HAP-1 (cell line): ENCODE measurements around the gene COL6A1.
"Not testable (repeated sequence)": the region's sequence is repeated elsewhere in the genome, so short reads cannot be mapped to it uniquely, and the experiment has no call there.

Source experiments
- DNase-seq, 2 experiments: peaks; one replicate each; pipeline ENCODE4 v3.0.0-alpha.2; 2016 to 2020; ENCODE audit warnings: low spot score in 2 of 2
- H3K27me3 ChIP-seq: fragments of 250-450 bp; sonication (Bioruptor Pico); 2 replicates; pipeline ENCODE4 v1.5.1; 2020; ENCODE audit warnings: low read depth, mild to moderate bottlenecking, moderate library complexity
- H3K36me3 ChIP-seq: fragments of 250-450 bp; sonication (Bioruptor Pico); replicated peaks from 2 replicates; pipeline ENCODE4 v1.5.1; 2020; ENCODE audit warnings: mild to moderate bottlenecking
- H3K4me1 ChIP-seq: fragments of 250-450 bp; sonication (Bioruptor Pico); 2 replicates; pipeline ENCODE4 v1.5.1; 2020; ENCODE audit warnings: mild to moderate bottlenecking
- H3K4me3 ChIP-seq: fragments of 250-450 bp; sonication (Bioruptor Pico); 2 replicates; pipeline ENCODE4 v1.5.1; 2020; ENCODE audit warnings: mild to moderate bottlenecking, moderate library complexity
- H3K9me3 ChIP-seq: fragments of 250-450 bp; sonication (Bioruptor Pico); 2 replicates; pipeline ENCODE4 v1.5.1; 2020; ENCODE audit warnings: mild to moderate bottlenecking, moderate library complexity
- in situ Hi-C: fragments of 300-500 bp; cut with MboI; formaldehyde crosslinking; loops from 3 replicates; pipeline ENCODE4 v1.14.3; 2020; ENCODE audit warnings: low sequenced_read_pairs, inconsistent platforms, mixed read lengths

The COL6A1 gene

DNA sequence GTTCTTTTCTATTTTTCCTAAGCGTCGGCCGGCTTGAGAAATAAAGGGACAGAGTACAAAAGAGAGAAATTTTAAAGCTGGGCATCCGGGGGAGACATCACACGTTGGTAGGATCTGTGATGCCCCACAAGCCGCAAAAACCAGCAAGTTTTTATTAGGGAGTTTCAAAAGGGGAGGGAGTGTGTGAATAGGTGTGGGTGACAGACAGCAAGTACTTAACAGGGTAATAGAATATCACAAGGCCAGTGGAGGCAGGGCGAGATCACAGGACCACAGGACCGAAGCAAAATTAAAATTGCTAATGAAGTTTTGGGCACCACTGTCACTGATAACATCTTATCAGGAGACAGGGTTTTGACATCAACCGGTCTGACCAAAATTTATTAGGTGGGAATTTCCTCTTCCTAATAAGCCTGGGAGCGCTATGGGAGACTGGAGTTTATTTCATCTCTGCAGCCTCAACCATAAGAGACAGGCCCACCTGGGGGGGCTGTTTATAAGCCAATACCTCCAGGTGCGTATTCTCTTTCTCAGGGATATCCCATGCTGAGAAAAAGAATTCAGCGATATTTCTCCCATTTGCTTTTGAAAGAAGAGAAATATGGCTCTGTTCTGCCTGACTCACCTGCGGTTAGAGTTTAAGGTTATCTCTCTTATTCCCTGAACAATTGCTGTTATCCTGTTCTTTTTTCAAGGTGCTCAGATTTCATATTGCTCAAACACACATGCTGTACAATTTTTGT lies 5.7 kb upstream of the COL6A1 start:
- H3K9me3 ChIP-seq, in situ Hi-C loops, H3K36me3 ChIP-seq, H3K4me3 ChIP-seq, DNase-seq, H3K27me3 ChIP-seq: not testable (repeated sequence)
- peaks cover 21% of the 10 kb centered on the region for H3K4me1 ChIP-seq

DNA sequence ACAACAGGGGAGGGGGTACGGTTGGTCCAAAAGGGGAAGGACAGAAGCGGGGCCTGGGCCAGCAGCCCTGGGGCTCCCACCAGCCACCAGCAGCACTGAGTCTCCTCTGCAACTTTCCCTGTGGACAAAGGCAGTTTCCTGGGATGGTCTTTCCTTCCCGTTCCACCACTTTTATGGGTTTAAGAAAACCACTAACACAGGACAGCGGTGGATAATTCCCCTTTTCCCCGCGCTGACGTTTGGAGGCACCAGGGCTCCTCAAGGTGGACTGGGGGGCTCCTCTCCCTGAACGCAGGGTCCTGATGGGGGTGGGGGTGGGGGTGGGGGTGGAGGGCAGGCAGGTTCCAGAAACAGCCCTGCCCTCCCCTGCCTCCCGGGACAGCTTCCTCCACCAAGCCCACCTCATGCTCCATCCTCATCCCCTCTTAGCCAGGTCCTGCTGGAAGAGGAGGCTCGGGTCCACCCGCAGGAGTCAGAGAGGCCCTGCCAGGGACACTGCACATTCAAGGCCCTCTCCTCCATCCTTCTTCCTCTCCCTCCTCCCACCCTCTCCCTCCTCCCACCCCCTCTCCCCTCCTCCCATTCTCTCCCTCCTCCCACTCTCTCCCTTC lies 4.8 kb upstream of the COL6A1 start:
- in situ Hi-C loops = no loop called here
- no peak overlapping the region for H3K4me3 ChIP-seq
- no peaks in the 10 kb centered on the region for H3K9me3 ChIP-seq
- no peaks in the 10 kb centered on the region for H3K27me3 ChIP-seq
- no peaks in the 10 kb centered on the region for H3K36me3 ChIP-seq
- no peak for DNase-seq
- peaks cover 24% of the 10 kb centered on the region for H3K4me1 ChIP-seq

DNA sequence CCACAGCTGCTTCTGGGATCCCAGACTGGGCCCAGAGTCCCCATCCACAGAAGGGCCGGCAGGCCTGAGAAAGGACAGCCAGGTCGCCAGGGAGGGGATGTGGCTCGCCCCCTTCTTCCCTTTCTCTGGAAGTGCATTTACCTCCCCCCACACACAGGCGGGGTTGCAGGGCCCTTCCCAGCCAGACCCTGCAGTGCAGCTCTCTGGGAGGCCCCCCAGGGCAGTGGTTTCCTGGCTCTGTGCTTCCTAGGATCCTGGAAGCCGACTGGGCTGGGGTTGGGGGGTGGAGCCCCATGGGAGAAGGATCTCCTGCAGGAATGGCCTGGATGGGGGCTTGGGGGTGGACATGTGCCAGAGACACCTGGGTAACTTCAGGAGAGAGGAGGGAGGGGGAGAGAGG lies 4.2 kb upstream of the COL6A1 start:
- in situ Hi-C loops = no loop called here

DNA sequence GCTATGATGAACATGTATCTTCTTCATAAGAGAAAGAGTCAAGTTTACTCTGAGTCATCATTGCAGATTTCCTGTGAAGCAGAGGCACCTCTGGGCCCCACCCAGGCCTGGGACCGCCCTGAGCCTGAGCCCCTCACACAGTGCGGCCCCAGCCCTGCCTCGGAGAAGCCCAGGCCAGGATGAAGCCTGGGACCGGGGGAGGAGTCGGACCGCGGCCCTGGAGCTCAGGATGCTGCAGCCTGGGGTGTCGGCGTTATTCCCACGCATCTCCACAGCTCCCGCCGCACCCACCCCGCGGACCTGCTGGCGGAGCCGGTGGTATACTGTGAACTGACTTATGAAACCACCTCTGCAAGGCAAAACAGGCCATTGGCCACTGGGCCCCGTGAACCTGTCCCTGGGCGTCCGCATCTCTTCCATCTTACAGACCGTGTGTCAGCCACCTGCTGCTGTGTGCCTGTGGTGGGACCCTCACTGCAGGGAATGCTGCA lies 2.4 kb upstream of the COL6A1 start:
- Histone ChIP-seq H3K4me3 (no peak overlapping the region), H3K36me3 (no peaks in the 10 kb centered on the region; the same call in 1 of the 2 replicates), H3K27me3 (no peaks in the 10 kb centered on the region), H3K9me3 (no peaks in the 10 kb centered on the region), H3K4me1 (peaks cover 19% of the 10 kb centered on the region)
- in situ Hi-C loops = no loop called here
- DNase-seq = peak in 1 of 2 experiments; percentile 8

More for the DNA sequence above, 4.2 kb upstream of the COL6A1 start:
- H3K36me3 ChIP-seq = no peaks in the 10 kb centered on the region
- H3K4me3 ChIP-seq = no peak overlapping the region
- peak in 1 of 2 experiments; percentile 11 for DNase-seq
- peaks cover 24% of the 10 kb centered on the region for H3K4me1 ChIP-seq
- no peaks in the 10 kb centered on the region for H3K9me3 ChIP-seq
- no peaks in the 10 kb centered on the region for H3K27me3 ChIP-seq

DNA sequence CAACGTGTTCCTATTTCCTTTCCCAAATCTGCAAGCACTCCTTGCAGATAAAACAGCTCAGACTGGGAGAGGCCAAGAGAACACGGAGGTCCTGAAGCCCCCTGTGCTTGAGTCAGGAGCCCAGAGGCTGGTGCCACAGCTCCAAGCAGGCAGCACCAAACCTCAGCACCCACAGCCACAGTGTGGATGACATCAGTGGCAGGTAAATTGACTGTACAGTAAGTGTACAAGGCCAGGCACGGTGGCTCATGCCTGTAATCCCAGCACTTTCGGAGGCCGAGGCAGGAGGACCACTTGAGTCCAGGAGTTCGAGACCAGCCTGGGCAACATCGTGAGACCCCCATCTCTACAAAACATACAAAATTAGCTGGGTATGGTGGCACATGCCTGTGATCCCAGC lies 1.9 kb upstream of the COL6A1 start:
- Histone ChIP-seq H3K4me1 (peaks cover 15% of the 10 kb centered on the region), H3K9me3 (no peaks in the 10 kb centered on the region), H3K4me3 (no peak overlapping the region), H3K36me3 (peaks cover 4% of the 10 kb centered on the region), H3K27me3 (no peaks in the 10 kb centered on the region)
- in situ Hi-C loops = no loop called here
- no peak for DNase-seq

DNA sequence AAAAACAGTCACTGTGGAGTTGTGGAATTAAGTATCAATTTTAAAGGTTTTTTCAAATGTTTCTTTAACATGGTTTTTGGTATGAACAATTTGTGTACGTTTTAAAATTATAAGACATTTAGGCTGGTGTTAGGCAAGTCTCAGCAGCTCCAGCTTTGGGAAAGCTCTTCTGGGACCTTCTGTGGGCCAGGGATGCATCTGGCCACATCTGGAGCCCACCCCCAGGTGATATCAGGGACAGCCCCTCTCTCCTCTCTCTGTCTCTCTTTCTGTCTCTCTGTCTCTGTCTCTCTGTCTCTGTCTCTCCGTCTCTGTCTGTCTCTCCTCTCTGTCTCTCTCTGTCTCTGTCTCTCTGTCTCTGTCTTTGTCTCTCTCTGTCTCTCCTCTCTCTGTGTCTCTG lies 1.3 kb upstream of the COL6A1 start:
- in situ Hi-C loops = no loop called here
- H3K36me3 ChIP-seq = peaks cover 10% of the 10 kb centered on the region
- H3K27me3 ChIP-seq = no peaks in the 10 kb centered on the region
- peaks cover 10% of the 10 kb centered on the region for H3K4me1 ChIP-seq
- no peak overlapping the region for H3K4me3 ChIP-seq
- no peaks in the 10 kb centered on the region for H3K9me3 ChIP-seq
- DNase-seq = no peak

DNA sequence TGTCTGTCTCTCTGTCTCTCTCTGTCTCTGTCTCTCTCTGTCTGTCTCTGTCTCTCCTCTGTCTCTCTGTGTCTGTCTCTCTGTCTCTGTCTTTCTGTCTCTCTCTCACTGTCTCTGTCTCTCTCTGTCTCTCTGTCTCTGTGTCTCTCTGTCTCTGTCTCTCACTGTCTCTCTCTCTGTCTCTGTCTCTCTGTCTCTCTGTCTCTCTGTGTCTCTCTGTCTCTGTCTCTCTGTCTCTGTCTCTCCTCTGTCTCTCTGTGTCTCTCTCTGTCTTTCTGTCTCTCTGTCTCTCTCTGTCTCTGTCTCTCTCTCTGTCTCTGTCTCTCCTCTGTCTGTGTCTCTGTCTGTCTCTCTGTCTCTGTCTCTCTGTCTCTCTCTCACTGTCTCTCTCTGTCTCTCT lies 873 bp upstream of the COL6A1 start:
- Histone ChIP-seq H3K4me3 (peak overlapping the region; percentile 32), H3K36me3 (peaks cover 12% of the 10 kb centered on the region), H3K9me3 (no peaks in the 10 kb centered on the region), H3K4me1 (peaks cover 10% of the 10 kb centered on the region), H3K27me3 (no peaks in the 10 kb centered on the region)
- no peak for DNase-seq
- in situ Hi-C loops = no loop called here

DNA sequence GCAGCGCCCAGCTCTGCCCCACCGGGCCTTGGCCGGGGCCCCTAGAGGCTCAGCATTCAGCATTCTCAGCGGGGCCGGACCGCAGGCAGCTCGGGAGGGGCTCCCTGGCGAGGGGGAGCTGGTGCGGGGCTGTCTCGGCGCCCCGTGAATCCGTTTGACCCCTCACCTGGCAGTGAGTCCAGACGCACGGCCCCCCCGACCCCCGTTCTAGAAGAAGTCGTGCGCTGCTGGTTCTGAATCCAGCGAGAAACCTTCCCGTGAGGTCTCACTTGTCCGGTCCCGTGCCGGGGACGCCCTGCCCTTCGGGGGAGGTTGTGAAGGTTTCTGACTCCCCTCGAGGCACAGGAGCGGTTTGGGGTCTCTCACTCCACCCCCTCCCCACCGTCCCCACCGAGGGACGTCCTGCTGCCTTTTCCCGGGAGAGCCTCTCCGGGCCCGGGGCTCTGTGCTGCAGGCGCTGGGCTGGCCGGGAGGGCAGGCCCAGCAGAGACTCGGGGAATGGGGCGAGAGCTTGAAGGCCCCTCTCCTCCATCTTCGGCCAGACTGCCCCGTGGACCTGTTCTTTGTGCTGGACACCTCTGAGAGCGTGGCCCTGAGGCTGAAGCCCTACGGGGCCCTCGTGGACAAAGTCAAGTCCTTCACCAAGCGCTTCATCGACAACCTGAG lies 655 bp downstream of the COL6A1 start:
- Histone ChIP-seq H3K36me3 (peaks cover 18% of the 10 kb centered on the region), H3K4me3 (peak overlapping the region; percentile 81), H3K9me3 (no peaks in the 10 kb centered on the region), H3K4me1 (peaks cover 8% of the 10 kb centered on the region; the same call in 1 of the 2 replicates), H3K27me3 (no peaks in the 10 kb centered on the region)
- in situ Hi-C loops = no loop called here
- DNase-seq = peak in 1 of 2 experiments; percentile 48

DNA sequence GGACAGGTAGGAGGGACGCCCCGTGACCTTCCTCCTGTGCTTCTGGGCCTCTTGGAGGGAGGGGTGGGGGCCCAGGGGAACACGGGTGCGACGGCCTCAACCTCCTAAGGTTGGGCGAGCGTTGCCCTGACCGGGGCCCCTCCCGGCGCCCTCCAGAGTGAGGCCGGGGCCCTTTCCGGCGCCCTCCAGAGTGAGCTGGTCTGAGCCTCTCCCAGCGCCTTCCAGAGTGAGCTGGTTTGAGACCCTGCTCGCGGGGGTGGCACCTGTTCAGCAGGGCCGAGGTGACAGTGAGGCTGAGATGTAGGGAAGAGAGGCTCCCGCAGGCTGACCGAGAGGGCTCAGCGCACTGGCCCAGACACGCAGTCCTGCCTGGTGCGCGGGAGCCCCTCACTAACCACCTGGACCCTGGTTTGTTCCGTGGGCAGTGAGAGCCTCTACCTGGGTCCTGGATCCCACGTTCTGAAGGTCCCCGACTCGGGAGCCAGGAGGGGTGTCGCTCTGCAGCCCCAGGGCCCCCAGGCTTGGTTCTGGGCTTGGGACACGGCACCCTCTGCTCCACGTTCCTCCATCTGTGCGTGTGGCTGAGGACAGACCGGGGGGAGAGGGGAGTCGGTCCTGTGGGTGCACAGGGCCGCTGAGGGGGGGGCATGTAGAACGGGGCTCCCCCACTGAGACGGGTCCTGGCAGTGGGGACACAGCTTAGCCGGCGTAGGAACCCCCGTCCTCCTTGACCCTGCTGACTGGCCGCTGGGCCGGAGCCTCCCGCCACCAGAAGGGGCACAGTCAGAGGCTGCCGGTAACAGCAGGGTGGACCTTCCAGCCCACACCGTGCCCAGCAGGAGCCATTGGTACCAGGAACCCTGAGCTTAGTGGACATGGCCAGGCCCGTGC lies 1.4 kb downstream of the COL6A1 start:
- Histone ChIP-seq H3K4me3 (peak overlapping the region; percentile 81), H3K4me1 (peaks cover 8% of the 10 kb centered on the region; the same call in 1 of the 2 replicates), H3K27me3 (no peaks in the 10 kb centered on the region)

DNA sequence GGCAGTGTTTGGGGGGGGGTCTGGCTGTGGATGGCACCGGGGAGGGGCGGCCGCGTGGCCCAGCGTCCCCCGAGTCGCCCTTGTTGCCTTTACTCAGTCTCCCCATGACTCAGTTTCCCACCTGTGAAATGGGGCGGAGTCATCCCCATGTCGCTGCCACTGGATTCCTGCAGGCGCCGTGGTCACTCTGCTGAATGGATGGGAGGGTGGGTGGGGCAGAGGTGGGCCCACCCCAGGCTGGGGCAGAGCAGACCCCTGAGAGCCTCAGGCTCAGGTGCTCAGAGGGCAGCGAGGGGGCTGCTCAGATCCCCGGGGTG lies 2.0 kb downstream of the COL6A1 start:
- Histone ChIP-seq H3K36me3 (peaks cover 20% of the 10 kb centered on the region), H3K4me1 (peaks cover 8% of the 10 kb centered on the region; the same call in 1 of the 2 replicates), H3K4me3 (peak overlapping the region; percentile 81), H3K9me3 (no peaks in the 10 kb centered on the region), H3K27me3 (no peaks in the 10 kb centered on the region)
- in situ Hi-C loops = no loop called here
- peak in 1 of 2 experiments; percentile 6 for DNase-seq

More for the DNA sequence above, 1.4 kb downstream of the COL6A1 start:
- DNase-seq = peak in 1 of 2 experiments; percentile 38
- Histone ChIP-seq H3K36me3 (peaks cover 20% of the 10 kb centered on the region), H3K9me3 (no peaks in the 10 kb centered on the region)
- in situ Hi-C loops = no loop called here

DNA sequence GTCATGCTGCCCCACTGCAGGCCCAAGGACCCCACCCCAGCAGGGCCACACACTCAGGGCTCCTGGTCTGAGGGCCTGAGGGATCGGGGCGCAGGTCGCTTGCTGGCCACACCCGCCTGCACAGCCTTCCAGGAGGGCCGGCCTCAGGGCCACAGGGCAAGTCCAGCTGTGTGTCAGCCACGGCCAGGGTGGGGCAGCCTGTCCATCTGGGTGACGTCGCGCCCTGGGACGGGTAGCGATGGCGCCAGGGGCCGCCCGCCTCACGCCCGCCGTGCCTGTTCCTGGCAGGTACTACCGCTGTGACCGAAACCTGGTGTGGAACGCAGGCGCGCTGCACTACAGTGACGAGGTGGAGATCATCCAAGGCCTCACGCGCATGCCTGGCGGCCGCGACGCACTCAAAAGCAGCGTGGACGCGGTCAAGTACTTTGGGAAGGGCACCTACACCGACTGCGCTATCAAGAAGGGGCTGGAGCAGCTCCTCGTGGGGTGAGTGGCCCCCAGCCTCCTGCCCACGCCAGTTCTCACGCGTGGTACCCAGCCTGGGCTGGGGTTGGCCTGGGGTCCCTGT lies 2.5 kb downstream of the COL6A1 start:
- DNase-seq = no peak
- H3K27me3 ChIP-seq = no peaks in the 10 kb centered on the region
- H3K9me3 ChIP-seq = no peaks in the 10 kb centered on the region
- in situ Hi-C loops = no loop called here
- no peak overlapping the region for H3K4me3 ChIP-seq
- H3K4me1 ChIP-seq = peaks cover 8% of the 10 kb centered on the region; the same call in 1 of the 2 replicates
- H3K36me3 ChIP-seq = peaks cover 20% of the 10 kb centered on the region

DNA sequence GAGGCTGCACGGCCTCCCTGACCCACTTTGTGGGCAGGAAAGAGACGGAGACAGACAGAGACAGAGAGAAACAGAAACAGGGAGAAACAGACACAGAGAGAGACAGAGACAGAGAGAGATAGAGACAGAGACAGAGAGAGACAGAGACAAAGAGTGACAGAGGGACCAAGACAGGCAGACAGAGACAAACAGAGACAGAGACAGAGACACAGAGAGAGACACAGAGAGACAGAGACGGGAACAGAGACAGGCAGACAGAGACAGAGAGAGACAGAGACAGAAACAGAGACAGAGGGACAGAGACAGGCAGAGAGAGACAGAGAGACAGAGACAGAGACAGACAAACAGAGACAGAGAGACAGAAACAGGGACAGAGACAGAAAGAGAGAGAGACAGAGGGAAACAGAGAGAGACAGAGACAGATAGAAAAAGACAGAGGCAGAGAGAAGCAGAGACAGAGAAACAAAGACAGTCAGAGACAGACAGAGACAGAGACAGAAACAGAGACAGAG lies 3.1 kb downstream of the COL6A1 start:
- no peaks in the 10 kb centered on the region for H3K9me3 ChIP-seq
- no peak overlapping the region for H3K4me3 ChIP-seq
- DNase-seq = no peak
- H3K4me1 ChIP-seq = peaks cover 8% of the 10 kb centered on the region; the same call in 1 of the 2 replicates
- in situ Hi-C loops = no loop called here
- H3K27me3 ChIP-seq = no peaks in the 10 kb centered on the region
- H3K36me3 ChIP-seq = peaks cover 20% of the 10 kb centered on the region
